Bronchial epithelial cell (primary cell): Measurements from ENCODE around the gene TNFAIP8. TPM values are rescaled to one million over a fixed set of nuclear protein-coding genes. Genes with fewer than 3 reads are reported as not detected.

Source experiments
- DNase-seq: peaks from one replicate; pipeline ENCODE4 v3.0.0-alpha.2; 2010; ENCODE audit warnings: low read depth
- FAIRE-seq: peaks from 2 replicates; lab custom pipeline; 2011; peaks lifted over from hg19 to GRCh38; lab: Jason Lieb, UNC
- H3K27me3 ChIP-seq: 2 replicates; pipeline ENCODE4 v1.5.1; 2011; ENCODE audit warnings: low read length; ENCODE audit not compliant: control insufficient read depth, insufficient read depth
- H3K36me3 ChIP-seq: 2 replicates; pipeline ENCODE4 v1.5.1; 2011; ENCODE audit warnings: low read length; ENCODE audit not compliant: control insufficient read depth, insufficient read depth
- H3K4me3 ChIP-seq: 2 replicates; pipeline ENCODE4 v1.5.1; 2011; ENCODE audit warnings: mild to moderate bottlenecking, low read depth, low read length, control low read depth
- CTCF ChIP-seq: IDR thresholded peaks from 2 replicates; pipeline ENCODE4 v1.5.1; 2011; ENCODE audit warnings: mild to moderate bottlenecking, moderate library complexity, low read length, control low read depth, inconsistent platforms; ENCODE audit not compliant: insufficient read depth, severe bottlenecking
- total RNA-seq: library from RNA; depleted of rRNA; stranded (reverse); fragments of >200 nt; gene quantifications from 2 replicates; pipeline ENCODE4 v1.2.1, GENCODE V29; 2014

The TNFAIP8 gene
- total RNA-seq, 1 donor from 2014 or later = 51.9 TPM

- FAIRE-seq (no peak), DNase-seq (no peak)
- Histone ChIP-seq H3K36me3 (peaks cover 3% of the 10 kb centered on the region), H3K4me3 (no peak overlapping the region), H3K27me3 (no peaks in the 10 kb centered on the region)
- no peak for TF ChIP-seq CTCF
These were observed 12.8 kb upstream of the TNFAIP8 start for GRCh38 chr5:119343052-119343451.

- FAIRE-seq (no peak), DNase-seq (no peak)
- no peak for TF ChIP-seq CTCF
- no peak overlapping the region for H3K4me3 ChIP-seq
- no peaks in the 10 kb centered on the region for H3K27me3 ChIP-seq
- peaks cover 3% of the 10 kb centered on the region for H3K36me3 ChIP-seq
These were observed 12.1 kb upstream of the TNFAIP8 start for GRCh38 chr5:119343766-119344165.

- no peak for TF ChIP-seq CTCF
- H3K4me3 ChIP-seq = no peak overlapping the region
- no peaks in the 10 kb centered on the region for H3K27me3 ChIP-seq
- peaks cover 3% of the 10 kb centered on the region for H3K36me3 ChIP-seq
- FAIRE-seq (no peak), DNase-seq (no peak)
These were observed 11.6 kb upstream of the TNFAIP8 start for GRCh38 chr5:119344231-119344630.

GRCh38 chr5:119345861-119346260 is 10.0 kb upstream of the TNFAIP8 start:
- FAIRE-seq = no peak
- Histone ChIP-seq H3K27me3 (no peaks in the 10 kb centered on the region), H3K36me3 (peaks cover 3% of the 10 kb centered on the region), H3K4me3 (no peak overlapping the region)
- DNase-seq = no peak
- TF ChIP-seq CTCF = no peak

- Histone ChIP-seq H3K4me3 (no peak overlapping the region), H3K27me3 (no peaks in the 10 kb centered on the region), H3K36me3 (peaks cover 3% of the 10 kb centered on the region)
- TF ChIP-seq CTCF = no peak
- FAIRE-seq (no peak), DNase-seq (no peak)
These were observed 9.4 kb upstream of the TNFAIP8 start for GRCh38 chr5:119346394-119346793.

GRCh38 chr5:119347574-119347973 is 8.2 kb upstream of the TNFAIP8 start:
- FAIRE-seq = peak; percentile 13
- Histone ChIP-seq H3K36me3 (peaks cover 3% of the 10 kb centered on the region), H3K4me3 (no peak overlapping the region), H3K27me3 (no peaks in the 10 kb centered on the region)
- DNase-seq = no peak
- no peak for TF ChIP-seq CTCF
